Activated effector memory CD4-positive, alpha-beta T cell treated with anti-CD3 and anti-CD28 coated beads, Interleukin-2, amount 50 U/mL, for 16 hours (primary cell): ENCODE results near the gene LACC1.

Experiments used
- DNase-seq: peaks from one replicate; pipeline ENCODE4 v3.0.0-alpha.2; 2020

LACC1 gene

DNA sequence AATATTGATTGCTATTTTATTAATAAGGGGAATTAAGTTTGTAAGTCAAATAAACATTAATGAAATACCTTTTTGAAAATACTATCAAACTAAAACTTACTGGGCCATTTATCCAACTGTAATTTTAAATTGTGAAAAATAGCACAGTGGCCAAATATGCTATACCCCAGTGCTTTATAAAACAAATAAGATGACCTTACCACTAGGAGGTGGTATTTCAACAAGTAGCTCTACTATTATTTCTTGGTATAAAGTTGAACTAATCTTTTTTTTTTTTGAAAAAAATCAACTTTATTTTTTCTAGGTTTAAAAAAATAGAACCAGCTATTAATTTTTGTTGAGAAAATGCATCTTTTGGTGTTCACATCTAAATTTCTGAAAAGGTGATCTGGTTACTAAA lies 14.7 kb downstream of the LACC1 start:
- no peak for DNase-seq

- no peak for DNase-seq
Measured at GRCh38 chr13:43895940-43896339, 16.2 kb downstream of the LACC1 start.

- no peak for DNase-seq
Measured at GRCh38 chr13:43905435-43906031, 25.8 kb downstream of the LACC1 start.

DNA sequence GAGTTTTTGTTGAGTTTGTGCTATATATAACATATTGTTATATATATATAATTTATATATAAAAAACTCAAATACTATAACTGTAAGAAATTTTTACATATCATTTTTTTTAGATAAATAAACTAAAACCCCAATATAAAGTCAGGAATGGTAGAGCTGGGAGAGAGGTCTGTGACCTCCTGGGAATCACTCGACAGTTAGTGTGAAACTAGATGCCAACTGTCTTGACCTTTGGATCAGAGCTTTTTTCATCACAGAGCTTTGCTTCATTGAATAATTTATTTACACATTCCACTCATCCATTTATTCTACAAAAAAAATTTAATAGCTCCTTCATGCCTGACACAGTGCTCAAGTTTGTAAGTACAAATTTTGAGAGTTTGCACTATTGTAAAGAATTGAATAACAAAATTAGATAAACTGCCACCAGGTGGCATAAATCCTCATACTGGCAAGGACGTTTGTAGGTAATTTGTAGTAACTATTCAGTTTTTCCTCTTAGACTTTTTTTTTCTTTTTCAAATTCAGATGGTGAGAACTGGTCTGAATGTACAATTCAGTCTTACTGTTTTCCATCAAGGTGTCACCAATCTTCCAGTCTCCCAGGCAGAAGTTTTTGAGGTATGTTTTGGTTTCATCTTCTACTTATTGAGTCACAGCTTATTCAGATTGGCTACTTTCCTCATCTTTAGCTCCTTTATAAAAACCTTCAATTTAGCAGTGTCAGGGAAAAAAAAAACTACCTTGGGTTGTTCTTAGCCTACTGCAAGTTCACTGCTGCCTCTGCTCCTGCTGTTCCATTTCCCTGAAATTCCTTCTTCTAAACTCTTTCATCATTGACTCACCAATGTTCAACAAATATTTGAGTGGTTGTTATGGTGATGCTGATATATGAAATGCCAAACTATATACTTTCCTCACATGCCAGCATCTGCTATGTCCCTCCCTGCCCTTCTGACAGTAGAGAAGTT lies 28.7 kb downstream of the LACC1 start:
- no peak for DNase-seq

DNA sequence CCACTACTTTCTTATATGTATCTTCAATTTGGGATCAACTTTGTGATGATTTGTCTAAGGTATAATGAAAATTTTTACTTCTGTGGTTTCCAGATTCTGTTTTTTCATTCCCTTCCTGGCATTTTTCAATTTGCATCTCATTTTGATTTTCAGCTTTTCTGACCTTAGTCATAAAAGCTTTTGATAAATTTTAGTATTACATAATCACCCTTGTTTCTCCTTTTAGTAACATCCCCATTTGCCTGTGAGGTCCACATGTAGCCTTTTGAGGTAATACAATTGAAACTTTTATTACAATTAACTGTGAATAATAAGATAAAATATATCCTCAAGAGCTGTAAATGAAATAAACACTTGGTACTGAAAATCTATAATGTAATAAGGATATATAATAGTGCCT lies 31.2 kb downstream of the LACC1 start:
- DNase-seq = no peak

GRCh38 chr13:43911278-43911677 lies 31.6 kb downstream of the LACC1 start:
- no peak for DNase-seq

DNA sequence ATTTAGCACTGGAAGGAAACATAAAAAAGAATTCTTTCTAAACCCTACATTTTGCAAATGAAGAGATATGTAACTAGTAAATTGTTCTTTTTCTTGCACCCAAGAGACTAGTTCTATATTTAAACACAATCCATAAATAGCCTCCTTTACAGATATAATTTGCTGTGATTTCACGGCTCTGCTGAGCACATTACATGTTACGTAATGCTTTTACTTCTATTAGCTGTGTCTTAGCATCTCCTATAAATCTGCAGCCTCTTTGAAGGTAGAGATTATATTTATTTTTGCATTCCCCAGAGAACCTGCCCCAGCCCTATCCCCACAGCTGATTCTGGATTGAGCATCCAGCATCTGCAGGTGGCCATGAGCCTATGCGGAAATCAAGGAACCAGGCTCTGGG lies 32.2 kb downstream of the LACC1 start:
- no peak for DNase-seq

GRCh38 chr13:43915451-43915850 lies 35.7 kb downstream of the LACC1 start:
- DNase-seq = no peak

DNA sequence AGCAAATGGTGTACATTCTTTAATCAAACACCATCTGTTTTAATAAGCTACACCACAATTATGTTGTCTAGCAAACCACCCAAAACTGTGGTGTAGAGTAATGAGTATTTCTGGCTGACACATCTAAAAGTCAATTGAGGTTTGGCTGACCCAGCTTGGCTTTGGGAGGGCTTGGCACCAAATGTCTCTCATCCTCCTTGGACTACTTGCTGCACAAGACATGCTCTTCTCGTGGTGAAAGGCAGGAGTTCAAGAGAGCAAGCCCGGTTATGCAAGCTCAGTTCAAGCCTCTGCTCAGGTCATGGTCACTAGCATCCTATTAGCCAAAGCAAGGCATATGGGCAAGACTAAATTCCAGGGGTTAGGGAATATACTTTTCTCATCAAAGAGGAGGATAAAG lies 37.1 kb downstream of the LACC1 start:
- no peak for DNase-seq

- DNase-seq = no peak
Measured at GRCh38 chr13:43918636-43919035, 38.9 kb downstream of the LACC1 start.

- DNase-seq = no peak
Measured at GRCh38 chr13:43920965-43921674, 41.4 kb downstream of the LACC1 start.

- no peak for DNase-seq
Measured at GRCh38 chr13:43924549-43925245, 45.0 kb downstream of the LACC1 start.

DNA sequence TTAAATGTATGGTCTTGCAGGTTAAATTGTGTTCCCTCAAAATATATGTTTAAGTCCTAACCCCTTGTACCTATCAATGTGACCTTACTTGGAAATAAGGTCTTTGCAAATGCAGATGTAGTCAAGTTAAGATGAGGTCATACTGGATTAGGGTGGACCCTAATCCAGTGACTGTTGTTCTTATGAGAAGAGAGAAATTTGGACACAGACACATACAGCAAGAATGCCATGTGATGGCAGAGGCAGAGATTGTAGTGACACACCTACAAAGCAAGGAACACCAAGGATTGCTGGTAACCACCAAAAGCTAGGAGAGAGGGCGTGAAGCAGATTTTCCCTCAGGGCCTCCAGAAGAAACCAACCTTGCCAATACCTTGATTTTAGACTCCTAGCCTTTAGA lies 50.2 kb downstream of the LACC1 start:
- no peak for DNase-seq

GRCh38 chr13:43933378-43933777 lies 53.7 kb downstream of the LACC1 start:
- no peak for DNase-seq

DNA sequence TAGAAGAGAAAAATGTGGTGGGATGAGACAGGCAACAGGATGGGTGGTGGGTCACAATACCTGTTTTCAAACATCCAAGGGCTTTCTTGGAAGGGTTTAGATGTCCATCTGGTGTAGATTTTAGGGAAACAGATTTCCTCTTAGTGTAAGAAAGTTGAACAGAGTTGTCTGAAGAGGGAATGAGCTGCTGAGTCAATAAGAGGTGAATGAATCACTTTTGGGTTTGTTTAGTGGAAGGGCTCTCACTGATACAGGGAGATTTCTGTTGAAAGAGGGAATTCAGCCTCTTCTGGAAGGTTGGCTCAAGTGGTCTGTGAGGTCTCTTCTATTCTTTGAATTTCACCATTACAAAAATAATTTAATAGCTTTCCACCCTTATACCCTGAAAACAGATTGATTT lies 54.6 kb downstream of the LACC1 start:
- no peak for DNase-seq

DNA sequence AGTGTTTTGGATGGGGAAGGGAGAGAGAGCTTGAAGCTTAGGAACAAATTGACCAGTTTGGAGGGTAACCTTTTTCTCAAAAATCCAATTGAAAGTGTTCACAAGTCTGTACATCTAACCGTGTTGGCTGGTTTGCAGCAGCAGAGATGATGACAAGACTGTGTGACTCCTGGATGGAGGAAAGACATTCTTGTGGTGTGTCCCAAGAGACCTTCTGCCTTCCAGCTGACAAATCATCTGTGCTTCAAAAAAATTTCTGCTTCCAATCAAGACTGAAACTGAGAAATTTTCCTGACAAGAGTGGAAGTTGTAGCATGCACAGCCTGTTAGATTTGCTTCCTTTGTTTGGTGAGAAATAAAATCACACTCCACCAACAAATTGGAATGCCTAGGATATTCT lies 56.2 kb downstream of the LACC1 start:
- no peak for DNase-seq

GRCh38 chr13:43936647-43937046 lies 56.9 kb downstream of the LACC1 start:
- DNase-seq = no peak

- DNase-seq = no peak
Measured at GRCh38 chr13:43937839-43938238, 58.1 kb downstream of the LACC1 start.

GRCh38 chr13:43938449-43938848 lies 58.7 kb downstream of the LACC1 start:
- no peak for DNase-seq

DNA sequence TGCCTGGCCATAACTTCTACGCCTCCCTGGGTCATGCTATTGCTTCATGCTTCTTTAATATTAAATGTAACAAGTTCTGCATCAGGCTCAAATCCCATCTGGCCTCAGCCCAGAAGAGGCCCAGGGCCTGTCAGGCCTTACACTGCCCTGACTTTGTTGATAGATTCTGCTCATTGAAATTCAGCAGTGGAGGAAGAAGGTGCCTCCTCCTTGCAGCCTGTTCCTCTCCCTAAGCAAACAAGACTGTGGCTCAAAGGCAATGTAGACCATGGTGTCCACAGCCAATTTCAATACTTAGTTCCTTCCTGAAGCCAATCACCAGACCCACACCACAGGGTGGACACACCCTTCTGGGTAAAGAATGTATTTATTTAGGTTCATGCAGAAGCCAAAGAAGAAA lies 59.4 kb downstream of the LACC1 start:
- no peak for DNase-seq

DNA sequence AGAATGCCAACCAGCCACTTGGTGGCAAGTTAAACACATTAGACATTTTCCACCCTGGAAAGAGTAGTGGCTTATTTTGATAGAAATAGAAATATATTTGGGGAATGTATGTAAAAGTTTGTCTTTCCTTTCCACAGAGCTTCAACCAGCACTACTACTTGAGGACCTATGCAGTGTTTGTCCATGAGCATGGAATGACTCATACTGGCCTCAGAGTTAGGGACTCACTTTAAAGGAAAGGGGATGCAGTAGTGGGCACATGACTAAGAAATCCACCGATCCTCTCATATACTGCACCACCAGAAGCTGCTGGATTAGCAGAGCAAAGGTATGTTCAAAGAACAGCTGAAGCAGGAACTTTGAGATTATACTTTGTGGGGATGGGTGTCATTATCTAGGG lies 62.6 kb downstream of the LACC1 start:
- DNase-seq = no peak
